Nucleus accumbens (tissue), 56 donors: Measurements from ENCODE around the gene FAM25C.
"Not testable (repeated sequence)": the region's sequence is repeated elsewhere in the genome, so short reads cannot be mapped to it uniquely, and the experiment has no call there.

Experiments used
- DNase-seq, 56 donors: peaks; one replicate each; lab custom pipeline; 2025; lab: John Stamatoyannopoulos, UW

FAM25C gene

GRCh38 chr10:47999691-48000090, at the start of gene FAM25C:
Gene FAM25C, minus strand, starts transcription at chr10:47999791. Its CDS starts 26 bp downstream, at chr10:47999765.
- not testable (repeated sequence) for DNase-seq

GRCh38 chr10:48044557-48044956, 45.0 kb upstream of the FAM25C start:
- not testable (repeated sequence) for DNase-seq

- not testable (repeated sequence) for DNase-seq
Measured at GRCh38 chr10:48031390-48031789, 31.8 kb upstream of the FAM25C start.

GRCh38 chr10:48002306-48002705, 2.7 kb upstream of the FAM25C start:
- not testable (repeated sequence) for DNase-seq

GRCh38 chr10:47994045-47994444, 5.5 kb downstream of the FAM25C start:
- DNase-seq, result not testable (repeated sequence)

GRCh38 chr10:47992560-47992959, 7.0 kb downstream of the FAM25C start:
- DNase-seq, result not testable (repeated sequence)

- not testable (repeated sequence) for DNase-seq
Measured at GRCh38 chr10:47991706-47992105, 7.9 kb downstream of the FAM25C start.

GRCh38 chr10:47990097-47990496, 9.5 kb downstream of the FAM25C start:
- not testable (repeated sequence) for DNase-seq

GRCh38 chr10:47989542-47989950, 10.0 kb downstream of the FAM25C start:
- DNase-seq, result not testable (repeated sequence)

GRCh38 chr10:47988718-47989541, 10.7 kb downstream of the FAM25C start:
- peak in 8 of 56 donors; percentile 9 to 66 (median 25) for DNase-seq

GRCh38 chr10:47987952-47988351, 11.6 kb downstream of the FAM25C start:
- not testable (repeated sequence) for DNase-seq

GRCh38 chr10:47986413-47987230, 13.0 kb downstream of the FAM25C start:
- not testable (repeated sequence) for DNase-seq

- not testable (repeated sequence) for DNase-seq
Measured at GRCh38 chr10:47975409-47975808, 24.2 kb downstream of the FAM25C start.

GRCh38 chr10:47973131-47973530, 26.5 kb downstream of the FAM25C start:
- not testable (repeated sequence) for DNase-seq

GRCh38 chr10:47972077-47972476, 27.5 kb downstream of the FAM25C start:
- not testable (repeated sequence) for DNase-seq

- DNase-seq, result not testable (repeated sequence)
Measured at GRCh38 chr10:47971598-47971997, 28.0 kb downstream of the FAM25C start.

GRCh38 chr10:47970047-47970446, 29.5 kb downstream of the FAM25C start:
- not testable (repeated sequence) for DNase-seq

- not testable (repeated sequence) for DNase-seq
Measured at GRCh38 chr10:47968988-47969387, 30.6 kb downstream of the FAM25C start.

- DNase-seq, result not testable (repeated sequence)
Measured at GRCh38 chr10:47964280-47965063, 35.1 kb downstream of the FAM25C start.

GRCh38 chr10:47962785-47963184, 36.8 kb downstream of the FAM25C start:
- DNase-seq, result not testable (repeated sequence)
